Fibroblast of skin of left quadriceps (primary cell): ENCODE results near the gene CCL26.
"Not testable (repeated sequence)": the region's sequence is repeated elsewhere in the genome, so short reads cannot be mapped to it uniquely, and the experiment has no call there.

Source experiments
- DNase-seq, 2 experiments: peaks; one replicate each; pipeline ENCODE4 v3.0.0-alpha.2; 2013; ENCODE audit warnings: low read depth in 2 of 2

The CCL26 gene

GRCh38 chr7:75792567-75792966, 20.6 kb upstream of the CCL26 start:
- DNase-seq = not testable (repeated sequence)

- no peak for DNase-seq
These were observed 17.4 kb upstream of the CCL26 start for GRCh38 chr7:75789361-75789924.

- DNase-seq = not testable (repeated sequence)
These were observed 16.3 kb upstream of the CCL26 start for GRCh38 chr7:75788154-75788847.

- not testable (repeated sequence) for DNase-seq
These were observed 11.0 kb upstream of the CCL26 start for GRCh38 chr7:75783058-75783457.

GRCh38 chr7:75780647-75781273, 8.7 kb upstream of the CCL26 start:
- not testable (repeated sequence) for DNase-seq

- DNase-seq = not testable (repeated sequence)
These were observed 7.5 kb upstream of the CCL26 start for GRCh38 chr7:75779516-75779915.

- DNase-seq = not testable (repeated sequence)
These were observed 7.0 kb upstream of the CCL26 start for GRCh38 chr7:75779035-75779434.

- peak; percentile 94 for DNase-seq
These were observed 4.4 kb upstream of the CCL26 start for GRCh38 chr7:75776295-75776971.

GRCh38 chr7:75773958-75774357, 1.9 kb upstream of the CCL26 start:
- DNase-seq = not testable (repeated sequence)

GRCh38 chr7:75771224-75771623, 787 bp downstream of the CCL26 start:
- peak; percentile 78 to 79 for DNase-seq

- peak; percentile 49 to 54 for DNase-seq
These were observed 9.6 kb downstream of the CCL26 start for GRCh38 chr7:75762350-75762917.

GRCh38 chr7:75761801-75762200, 10.2 kb downstream of the CCL26 start:
- DNase-seq = not testable (repeated sequence)

- no peak for DNase-seq
These were observed 13.5 kb downstream of the CCL26 start for GRCh38 chr7:75758491-75758890.

GRCh38 chr7:75757860-75758259, 14.2 kb downstream of the CCL26 start:
- no peak for DNase-seq

GRCh38 chr7:75756991-75757676, 14.9 kb downstream of the CCL26 start:
- no peak for DNase-seq

GRCh38 chr7:75756206-75756990, 15.6 kb downstream of the CCL26 start:
- DNase-seq = no peak

- DNase-seq = no peak
These were observed 28.6 kb downstream of the CCL26 start for GRCh38 chr7:75743455-75743859.

- DNase-seq = no peak
These were observed 31.0 kb downstream of the CCL26 start for GRCh38 chr7:75740846-75741497.

- no peak for DNase-seq
These were observed 32.0 kb downstream of the CCL26 start for GRCh38 chr7:75739796-75740672.
